OCI-LY7 (cell line): ENCODE measurements around the gene SMCR8.

Source experiments
- EZH2phosphoT487 ChIP-seq: fragments of 200-600 bp; sonication (generic); IDR thresholded peaks from 2 replicates; pipeline ENCODE4 v1.6.1; 2018; ENCODE audit warnings: low read depth, borderline replicate concordance, mild to moderate bottlenecking, mixed run types, antibody characterized with exemption, low read length, moderate library complexity, mixed read lengths
- TF ChIP-seq, protein P1 (sequence below): fragments of 200-600 bp; sonication (generic); conservative IDR thresholded peaks from 2 replicates; pipeline ENCODE4 v1.5.1; 2014; ENCODE audit warnings: mild to moderate bottlenecking, antibody characterized with exemption, low read length, moderate library complexity, mixed read lengths

DNA sequence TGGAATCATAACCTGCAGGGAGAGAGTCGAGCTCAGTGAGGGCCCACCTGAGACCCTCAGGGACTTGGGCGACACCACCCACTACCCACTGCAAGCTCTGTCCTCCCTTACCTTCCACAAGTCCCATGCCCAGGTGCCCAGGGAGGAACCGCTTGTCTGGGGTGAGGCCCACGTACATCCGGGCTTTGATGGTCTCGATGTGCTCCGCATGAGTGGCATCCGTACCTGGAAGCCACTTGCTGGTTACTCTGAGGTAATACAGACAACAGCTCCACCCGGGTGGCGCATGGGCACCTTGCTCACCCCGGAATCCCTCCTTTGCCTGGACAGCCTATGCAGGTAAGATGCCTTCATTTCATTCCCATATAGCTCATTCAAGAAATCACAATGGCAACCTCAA lies 29.8 kb upstream of the SMCR8 start:
- TF ChIP-seq, protein P1, sequence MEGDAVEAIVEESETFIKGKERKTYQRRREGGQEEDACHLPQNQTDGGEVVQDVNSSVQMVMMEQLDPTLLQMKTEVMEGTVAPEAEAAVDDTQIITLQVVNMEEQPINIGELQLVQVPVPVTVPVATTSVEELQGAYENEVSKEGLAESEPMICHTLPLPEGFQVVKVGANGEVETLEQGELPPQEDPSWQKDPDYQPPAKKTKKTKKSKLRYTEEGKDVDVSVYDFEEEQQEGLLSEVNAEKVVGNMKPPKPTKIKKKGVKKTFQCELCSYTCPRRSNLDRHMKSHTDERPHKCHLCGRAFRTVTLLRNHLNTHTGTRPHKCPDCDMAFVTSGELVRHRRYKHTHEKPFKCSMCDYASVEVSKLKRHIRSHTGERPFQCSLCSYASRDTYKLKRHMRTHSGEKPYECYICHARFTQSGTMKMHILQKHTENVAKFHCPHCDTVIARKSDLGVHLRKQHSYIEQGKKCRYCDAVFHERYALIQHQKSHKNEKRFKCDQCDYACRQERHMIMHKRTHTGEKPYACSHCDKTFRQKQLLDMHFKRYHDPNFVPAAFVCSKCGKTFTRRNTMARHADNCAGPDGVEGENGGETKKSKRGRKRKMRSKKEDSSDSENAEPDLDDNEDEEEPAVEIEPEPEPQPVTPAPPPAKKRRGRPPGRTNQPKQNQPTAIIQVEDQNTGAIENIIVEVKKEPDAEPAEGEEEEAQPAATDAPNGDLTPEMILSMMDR = no peak
- no peak for TF ChIP-seq EZH2phosphoT487
